Measurements from ENCODE around the gene UBE2F. TPM values are rescaled to one million over a fixed set of nuclear protein-coding genes. Genes with fewer than 3 reads are reported as not detected.

The UBE2F gene
- total RNA-seq, 1 experiment from 2014 or later, result 51.2 TPM

- DNase-seq (ENCODE audit: low spot score), result no peak
- intact Hi-C loops (cut with micrococcal nuclease; ENCODE audit: unreplicated experiment), result no loop called here
- no peaks in the 10 kb centered on the region for H3K9me3 ChIP-seq (ENCODE audit: low read depth, low read length, poor library complexity, severe bottlenecking)
- peaks cover 3% of the 10 kb centered on the region for H3K36me3 ChIP-seq (ENCODE audit: insufficient read depth, low read length, poor library complexity, severe bottlenecking)
- H3K4me1 ChIP-seq (ENCODE audit: insufficient read depth, low read length, poor library complexity, severe bottlenecking), result no peaks in the 10 kb centered on the region
- H3K27ac ChIP-seq (ENCODE audit: low read depth, low read length, poor library complexity, severe bottlenecking), result no peak overlapping the region
- no peak overlapping the region for H3K4me3 ChIP-seq (ENCODE audit: low read depth, low read length, poor library complexity, severe bottlenecking)
- no peak for TF ChIP-seq CTCF (conservative IDR thresholded peaks at IDR 0.05; ENCODE audit: low read depth, low read length)
- no peak for TF ChIP-seq EZH2 (IDR thresholded peaks at IDR 0.05; ENCODE audit: borderline replicate concordance, low read depth, low read length, poor library complexity, severe bottlenecking)
- BruUV-seq (replicated peaks), result no TSS peak
- CTCF ChIA-PET, result no interaction called here
- no peaks in the 10 kb centered on the region for H3K27me3 ChIP-seq (replicated peaks; ENCODE audit: insufficient read depth, low read depth, low read length, poor library complexity)
- POLR2A ChIA-PET (ENCODE audit: low non-redundant PET), result no interaction called here
These were observed 77.0 kb downstream of the UBE2F start for GRCh38 chr2:238043851-238044250.

DNA sequence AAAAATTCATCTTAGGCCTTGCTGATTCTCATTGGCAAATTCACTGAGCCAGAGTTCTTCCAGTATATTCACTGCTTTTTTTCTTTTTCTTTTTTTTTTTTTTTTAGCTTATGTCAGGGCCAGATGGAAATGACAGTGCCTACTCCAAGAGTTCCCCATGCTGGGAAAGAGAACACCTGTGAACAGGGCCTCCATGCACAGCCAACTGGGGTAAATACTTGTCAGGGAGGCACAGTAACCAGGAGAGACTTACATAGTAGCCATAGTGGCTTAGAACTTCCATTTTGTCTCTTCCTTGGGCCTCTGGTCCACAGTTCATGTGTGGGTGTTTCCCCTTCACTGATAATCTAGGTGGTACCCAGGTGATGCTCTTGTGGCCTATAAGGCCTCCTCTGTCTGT is 78.8 kb downstream of the UBE2F start:
- H3K4me1 ChIP-seq (ENCODE audit: insufficient read depth, low read length, poor library complexity, severe bottlenecking), result no peaks in the 10 kb centered on the region
- intact Hi-C loops (cut with micrococcal nuclease; ENCODE audit: unreplicated experiment), result no loop called here
- TF ChIP-seq EZH2 (IDR thresholded peaks at IDR 0.05; ENCODE audit: borderline replicate concordance, low read depth, low read length, poor library complexity, severe bottlenecking) (no peak), CTCF (conservative IDR thresholded peaks at IDR 0.05; ENCODE audit: low read depth, low read length) (no peak)
- no peaks in the 10 kb centered on the region for H3K9me3 ChIP-seq (ENCODE audit: low read depth, low read length, poor library complexity, severe bottlenecking)
- H3K27ac ChIP-seq (ENCODE audit: low read depth, low read length, poor library complexity, severe bottlenecking), result no peak overlapping the region
- BruUV-seq (replicated peaks), result no TSS peak
- no peaks in the 10 kb centered on the region for H3K27me3 ChIP-seq (replicated peaks; ENCODE audit: insufficient read depth, low read depth, low read length, poor library complexity)
- ChIA-PET POLR2A (ENCODE audit: low non-redundant PET) (no interaction called here), CTCF (no interaction called here)
- H3K36me3 ChIP-seq (ENCODE audit: insufficient read depth, low read length, poor library complexity, severe bottlenecking), result peaks cover 3% of the 10 kb centered on the region
- no peak overlapping the region for H3K4me3 ChIP-seq (ENCODE audit: low read depth, low read length, poor library complexity, severe bottlenecking)
- no peak for DNase-seq (ENCODE audit: low spot score)

GRCh38 chr2:238046725-238047270 is 80.0 kb downstream of the UBE2F start:
- no peak for DNase-seq (ENCODE audit: low spot score)
- H3K27me3 ChIP-seq (replicated peaks; ENCODE audit: insufficient read depth, low read depth, low read length, poor library complexity), result no peaks in the 10 kb centered on the region
- ChIA-PET CTCF (no interaction called here), POLR2A (ENCODE audit: low non-redundant PET) (no interaction called here)
- no peak overlapping the region for H3K4me3 ChIP-seq (ENCODE audit: low read depth, low read length, poor library complexity, severe bottlenecking)
- no peaks in the 10 kb centered on the region for H3K9me3 ChIP-seq (ENCODE audit: low read depth, low read length, poor library complexity, severe bottlenecking)
- H3K36me3 ChIP-seq (ENCODE audit: insufficient read depth, low read length, poor library complexity, severe bottlenecking), result no peaks in the 10 kb centered on the region
- no peaks in the 10 kb centered on the region for H3K4me1 ChIP-seq (ENCODE audit: insufficient read depth, low read length, poor library complexity, severe bottlenecking)
- no peak overlapping the region for H3K27ac ChIP-seq (ENCODE audit: low read depth, low read length, poor library complexity, severe bottlenecking)
- intact Hi-C loops (cut with micrococcal nuclease; ENCODE audit: unreplicated experiment), result no loop called here
- TF ChIP-seq CTCF (conservative IDR thresholded peaks at IDR 0.05; ENCODE audit: low read depth, low read length), result no peak
- no peak for TF ChIP-seq EZH2 (IDR thresholded peaks at IDR 0.05; ENCODE audit: borderline replicate concordance, low read depth, low read length, poor library complexity, severe bottlenecking)
- no TSS peak for BruUV-seq (replicated peaks)

Measured in A673 (cell line).